ENCODE data around the gene EOMES.

GRCh38 chr3:27716309-27716708, 5.8 kb downstream of the EOMES start:
- TF ChIP-seq, protein P1, sequence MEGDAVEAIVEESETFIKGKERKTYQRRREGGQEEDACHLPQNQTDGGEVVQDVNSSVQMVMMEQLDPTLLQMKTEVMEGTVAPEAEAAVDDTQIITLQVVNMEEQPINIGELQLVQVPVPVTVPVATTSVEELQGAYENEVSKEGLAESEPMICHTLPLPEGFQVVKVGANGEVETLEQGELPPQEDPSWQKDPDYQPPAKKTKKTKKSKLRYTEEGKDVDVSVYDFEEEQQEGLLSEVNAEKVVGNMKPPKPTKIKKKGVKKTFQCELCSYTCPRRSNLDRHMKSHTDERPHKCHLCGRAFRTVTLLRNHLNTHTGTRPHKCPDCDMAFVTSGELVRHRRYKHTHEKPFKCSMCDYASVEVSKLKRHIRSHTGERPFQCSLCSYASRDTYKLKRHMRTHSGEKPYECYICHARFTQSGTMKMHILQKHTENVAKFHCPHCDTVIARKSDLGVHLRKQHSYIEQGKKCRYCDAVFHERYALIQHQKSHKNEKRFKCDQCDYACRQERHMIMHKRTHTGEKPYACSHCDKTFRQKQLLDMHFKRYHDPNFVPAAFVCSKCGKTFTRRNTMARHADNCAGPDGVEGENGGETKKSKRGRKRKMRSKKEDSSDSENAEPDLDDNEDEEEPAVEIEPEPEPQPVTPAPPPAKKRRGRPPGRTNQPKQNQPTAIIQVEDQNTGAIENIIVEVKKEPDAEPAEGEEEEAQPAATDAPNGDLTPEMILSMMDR (conservative IDR thresholded peaks at IDR 0.05) = no peak
- TF ChIP-seq ZFX (IDR thresholded peaks at IDR 0.05) = no peak
